ENCODE data around the gene PET100.

The PET100 gene

DNA sequence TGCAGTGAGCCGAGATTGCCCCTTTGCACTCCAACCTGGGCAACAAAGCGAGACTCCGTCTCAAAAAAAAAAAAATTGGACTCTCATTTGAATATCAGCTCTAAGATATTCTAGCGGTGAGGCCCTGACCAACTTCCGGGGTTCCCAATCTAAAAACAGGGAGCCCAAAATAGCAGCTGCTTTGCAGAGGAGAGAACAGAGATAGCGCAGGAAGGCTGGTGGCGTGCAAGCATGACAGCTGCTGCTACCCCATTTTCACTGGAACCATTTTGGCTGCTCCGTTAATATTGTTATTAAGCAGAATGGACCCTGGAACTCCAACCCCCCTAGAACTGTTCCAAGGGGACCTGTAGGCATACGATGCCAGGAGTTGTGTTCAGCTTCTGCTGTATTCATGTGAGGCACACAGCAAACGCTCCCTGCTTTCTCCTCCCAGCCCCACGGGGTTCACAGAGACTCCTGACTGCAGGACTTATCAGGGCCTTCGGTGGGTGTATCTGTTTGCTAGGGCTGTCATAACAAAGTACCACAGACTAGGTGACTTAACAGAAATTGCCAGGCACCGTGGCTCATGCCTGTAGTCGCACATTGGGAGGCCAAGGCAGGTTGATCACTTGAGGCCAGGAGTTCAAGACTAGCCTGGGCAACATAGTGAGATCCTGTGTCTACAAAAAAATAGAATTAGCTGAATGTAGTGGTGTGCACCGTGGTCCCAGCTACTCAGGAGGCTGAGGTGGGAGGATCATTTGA is 18.8 kb downstream of the PET100 start:
- no peak for DNase-seq

DNA sequence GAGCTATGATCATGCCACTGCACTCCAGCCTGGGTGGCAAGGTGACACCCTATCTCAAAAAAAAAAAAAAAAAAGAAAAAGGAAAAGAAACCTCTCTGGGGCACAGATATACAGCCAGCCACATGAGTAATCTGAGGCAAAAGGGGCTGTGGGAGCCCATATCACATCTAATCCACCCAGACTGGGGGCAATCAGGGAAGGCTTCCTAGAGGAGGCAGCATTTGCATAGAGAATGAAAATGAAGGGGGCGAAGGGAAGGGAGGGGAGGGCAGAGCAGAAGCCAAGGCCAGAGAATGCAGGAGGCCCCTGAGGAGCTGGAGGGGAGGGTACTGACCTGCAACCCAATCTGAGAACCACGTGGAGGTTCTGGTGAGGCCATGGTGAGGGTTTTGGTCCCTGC is 20.6 kb downstream of the PET100 start:
- DNase-seq: no peak

DNA sequence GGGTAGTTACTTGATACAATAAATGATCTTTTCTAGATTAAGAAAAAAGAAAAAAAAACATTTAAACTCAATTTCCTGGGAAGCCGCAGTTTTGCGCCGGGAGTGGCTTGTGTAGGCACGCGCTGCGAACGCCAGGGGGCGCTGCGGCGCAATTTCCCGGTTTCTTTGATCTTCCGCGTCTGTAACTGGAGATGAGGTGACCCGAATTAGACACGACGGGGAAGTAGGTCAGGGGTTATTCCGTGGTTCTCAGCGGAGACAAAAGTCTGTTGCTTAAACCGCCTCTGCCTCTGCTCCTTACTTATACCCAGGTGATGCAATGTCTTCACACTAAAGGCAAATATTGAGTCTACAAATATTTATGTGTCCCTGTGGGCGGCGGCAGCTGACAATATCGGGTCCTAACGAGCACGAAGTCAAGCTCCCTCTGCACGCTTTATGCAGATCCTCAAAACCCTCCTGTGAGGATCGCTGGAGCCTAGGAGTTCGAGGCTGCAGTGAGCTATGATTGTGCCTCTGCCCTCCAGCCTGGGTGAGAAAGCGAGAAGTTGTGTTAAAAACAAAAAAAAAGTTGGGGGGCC is 22.6 kb downstream of the PET100 start:
- DNase-seq: peak; percentile 64

- DNase-seq: no peak
Observed at GRCh38 chr19:7654401-7654800, 24.8 kb downstream of the PET100 start.

- DNase-seq: no peak
Observed at GRCh38 chr19:7655581-7655980, 26.0 kb downstream of the PET100 start.

GRCh38 chr19:7657131-7657751 is 27.6 kb downstream of the PET100 start:
- DNase-seq: no peak

DNA sequence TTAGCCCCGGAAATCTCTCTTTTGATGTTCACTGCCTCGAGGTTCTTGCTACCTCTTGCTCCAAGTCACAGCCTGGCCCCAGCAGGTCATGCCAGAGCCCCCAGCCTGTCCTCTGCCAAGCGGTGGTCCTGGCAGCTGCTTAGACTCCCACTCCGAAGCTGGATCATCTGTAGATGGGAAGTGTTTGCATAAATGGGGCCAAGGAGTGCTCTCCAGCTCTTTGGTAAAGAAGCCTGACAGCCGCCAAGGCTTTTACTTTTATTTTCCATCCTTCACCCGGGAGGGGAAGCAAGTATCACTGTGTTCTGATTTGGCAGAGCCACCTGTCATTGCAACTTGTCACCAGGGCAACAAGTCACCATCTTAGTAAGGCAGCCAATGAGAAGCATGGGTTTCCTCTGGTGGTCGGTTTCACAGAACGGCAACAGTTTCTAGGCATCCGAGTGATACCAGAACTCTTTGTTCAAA is 28.7 kb downstream of the PET100 start:
- no peak for DNase-seq

DNA sequence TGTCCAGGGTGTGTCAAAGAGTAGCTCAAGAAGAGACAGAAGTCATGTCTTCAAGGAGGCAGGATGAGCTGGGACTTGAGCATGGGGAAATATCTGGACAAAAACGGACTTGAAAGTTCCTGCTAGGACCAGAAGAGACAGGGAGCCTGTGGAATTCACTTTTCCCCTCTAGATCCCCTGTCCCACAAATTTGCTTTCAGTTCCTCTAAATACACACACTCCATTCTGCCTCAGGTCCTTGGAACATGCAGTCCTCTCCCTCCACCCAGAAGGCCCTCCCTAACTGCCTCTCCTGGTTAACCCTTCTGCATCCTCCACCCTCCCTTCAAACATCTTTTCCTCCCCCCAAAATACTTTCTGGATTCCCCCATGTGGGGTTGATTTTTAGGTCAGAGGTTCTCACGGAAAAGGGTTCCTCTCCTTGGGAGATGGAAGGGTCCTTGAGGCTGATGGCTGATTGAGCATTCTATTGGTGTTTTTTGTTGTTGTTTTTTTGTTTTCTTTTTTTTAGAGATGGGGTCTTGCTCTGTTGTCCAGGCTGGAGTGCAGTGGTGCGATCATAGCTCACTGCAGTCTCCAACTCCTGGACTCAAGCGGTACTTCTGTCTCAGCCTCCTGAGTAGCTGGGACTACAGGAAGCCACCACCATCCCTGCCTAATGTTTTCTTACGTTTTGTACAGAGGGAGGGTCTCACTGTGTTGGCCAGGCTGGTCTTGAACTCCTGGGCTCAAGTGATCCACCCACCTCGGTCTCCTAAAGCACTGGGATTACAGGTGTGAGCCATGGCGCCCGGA is 32.3 kb downstream of the PET100 start:
- no peak for DNase-seq

DNA sequence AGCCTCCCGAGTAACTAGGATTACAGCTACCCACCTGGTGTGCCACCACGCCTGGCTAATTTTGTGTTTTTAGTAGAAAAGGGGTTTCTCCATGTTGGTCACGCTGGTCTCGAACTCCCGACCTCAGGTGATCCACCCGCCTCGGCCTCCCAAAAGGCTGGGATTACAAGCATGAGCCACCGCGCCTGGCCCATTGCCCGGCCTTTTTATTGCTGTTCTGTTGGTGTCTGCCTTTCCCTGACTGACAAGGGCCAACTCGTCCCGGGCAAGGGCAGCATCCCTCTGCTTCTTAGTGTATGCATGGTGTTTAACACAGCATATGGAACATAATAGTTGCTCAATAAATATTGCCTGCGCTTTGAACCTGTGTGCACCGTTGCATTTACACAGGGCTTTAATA is 33.1 kb downstream of the PET100 start:
- no peak for DNase-seq

- no peak for DNase-seq
Observed at GRCh38 chr19:7663706-7664105, 34.1 kb downstream of the PET100 start.

GRCh38 chr19:7665076-7665475 is 35.5 kb downstream of the PET100 start:
- no peak for DNase-seq

GRCh38 chr19:7668842-7669241 is 39.2 kb downstream of the PET100 start, which contains the start of gene RETN:
RETN (plus strand) TSS chr19:7669049; CDS start chr19:7669327, 278 bp downstream.
- no peak for DNase-seq

- DNase-seq: no peak
Observed at GRCh38 chr19:7669641-7670040, 40.0 kb downstream of the PET100 start.

- peak; percentile 33 for DNase-seq
Observed at GRCh38 chr19:7670150-7670783, 40.7 kb downstream of the PET100 start.

- DNase-seq: no peak
Observed at GRCh38 chr19:7670790-7671189, 41.2 kb downstream of the PET100 start.

- DNase-seq: no peak
Observed at GRCh38 chr19:7672522-7672921, 42.9 kb downstream of the PET100 start.

GRCh38 chr19:7674010-7675005 is 44.7 kb downstream of the PET100 start:
- DNase-seq: no peak

DNA sequence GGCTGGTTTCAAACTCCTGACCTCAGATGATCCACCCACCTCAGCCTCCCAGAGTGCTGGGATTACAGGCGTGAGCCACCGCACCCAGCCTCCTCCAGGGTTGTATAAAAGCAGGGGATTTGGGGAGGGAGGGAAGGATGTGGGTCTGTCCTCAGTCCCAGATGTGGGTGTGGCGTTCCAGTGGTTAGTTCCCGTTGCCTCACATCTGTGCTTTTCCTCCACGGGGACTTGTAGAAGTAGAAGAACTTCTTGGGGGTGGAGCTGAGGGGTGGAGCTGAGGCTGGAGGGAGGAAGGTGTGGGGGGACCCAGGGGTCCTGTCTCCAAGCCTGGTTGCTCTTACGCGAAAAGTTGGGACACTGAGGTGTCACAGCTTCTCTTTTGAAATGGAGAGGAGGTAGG is 46.8 kb downstream of the PET100 start:
- no peak for DNase-seq

DNA sequence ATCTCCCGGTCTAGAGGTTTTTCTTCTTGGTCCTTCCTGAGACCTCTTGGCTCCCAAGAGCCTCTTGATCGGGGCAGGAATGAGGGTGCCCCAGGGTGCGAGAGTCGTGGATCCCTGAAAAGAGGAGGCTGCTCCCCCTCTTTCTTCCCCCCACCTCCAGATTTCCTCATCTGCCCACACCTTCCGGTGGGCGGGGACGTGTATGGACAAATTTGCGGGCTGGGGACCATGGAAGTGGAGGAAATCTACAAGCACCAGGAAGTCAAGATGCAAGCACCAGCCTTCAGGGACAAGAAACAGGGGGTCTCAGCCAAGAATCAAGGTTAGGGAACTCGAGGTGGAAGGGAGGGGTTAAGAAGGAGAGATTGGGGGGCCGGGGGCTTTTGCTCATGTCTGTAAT is 47.3 kb downstream of the PET100 start, which contains the start of gene MCEMP1:
Gene MCEMP1, plus strand, starts transcription at position 237 of the 400 bp plus-strand sequence. Its CDS starts 31 bp downstream, at position 268.
- no peak for DNase-seq

GRCh38 chr19:7677669-7678311 is 48.2 kb downstream of the PET100 start:
- DNase-seq: no peak
